ENCODE data around the gene IDH2.

GRCh38 chr15:90040618-90041017 is 61.6 kb downstream of the IDH2 start:
- TF ChIP-seq CTCF (IDR thresholded peaks at IDR 0.05) (no peak), POLR2A (IDR thresholded peaks at IDR 0.05) (no peak)

Data from testis (tissue), 2 donors.